Right atrium auricular region (tissue), 2 donors: Measurements from ENCODE around the gene PTBP2. TPM values are rescaled to one million over a fixed set of nuclear protein-coding genes. Genes with fewer than 3 reads are reported as not detected.

ENCODE experiments used
- DNase-seq: peaks from one replicate; pipeline ENCODE4 v3.0.0-alpha.2; 2019; ENCODE audit warnings: low spot score
- H3K27ac ChIP-seq, 2 donors: fragments of 200-600 bp; sonication (generic); 1 replicate in 1 of 2; 2 replicates in 1 of 2; pipeline ENCODE4 v1.5.1; 2016 to 2019
- H3K27me3 ChIP-seq, 2 donors: fragments of 200-600 bp; sonication (generic); one replicate each; pipeline versions ENCODE4 v1.5.1 to v1.6.0; 2017 to 2019
- H3K36me3 ChIP-seq: fragments of 200-600 bp; sonication (generic); one replicate; pipeline ENCODE4 v1.5.1; 2016
- H3K4me1 ChIP-seq, 2 donors: fragments of 200-600 bp; sonication (generic); one replicate each; pipeline versions ENCODE4 v1.5.1 to v1.6.0; 2017 to 2019
- H3K4me3 ChIP-seq, 2 donors: fragments of 200-600 bp; sonication (generic); 1 replicate in 1 of 2; 2 replicates in 1 of 2; pipeline ENCODE4 v1.5.1; 2017 to 2019; ENCODE audit warnings: mild to moderate bottlenecking in 1 of 2, moderate library complexity in 1 of 2
- H3K9me3 ChIP-seq, 2 donors: fragments of 200-600 bp; sonication (generic); one replicate each; pipeline ENCODE4 v1.5.1; 2019
- CTCF ChIP-seq, 2 donors: fragments of 200-600 bp; sonication (generic); IDR thresholded peaks; one replicate each; pipeline ENCODE4 v1.5.1; 2019; ENCODE audit warnings: antibody characterized with exemption in 2 of 2
- total RNA-seq, 2 donors: library from RNA; depleted of rRNA; stranded (reverse); fragments of >200 nt; gene quantifications; one replicate each; pipeline ENCODE4 v1.1.0, GENCODE V29; 2016

PTBP2 gene
- total RNA-seq, 2 donors from 2014 or later: 15.9 to 21.9 TPM

- no peak for DNase-seq
- Histone ChIP-seq H3K4me3 (no peak overlapping the region), H3K9me3 (no peaks in the 10 kb centered on the region), H3K27me3 (no peaks in the 10 kb centered on the region), H3K27ac (no peak overlapping the region), H3K4me1 (no peaks in the 10 kb centered on the region), H3K36me3 (no peaks in the 10 kb centered on the region)
- no peak for TF ChIP-seq CTCF (IDR thresholded peaks at IDR 0.05)
Measured at GRCh38 chr1:96820671-96821070, 99.1 kb downstream of the PTBP2 start.

GRCh38 chr1:96825231-96825630 is 103.6 kb downstream of the PTBP2 start:
- DNase-seq: no peak
- no peak for TF ChIP-seq CTCF (IDR thresholded peaks at IDR 0.05)
- H3K4me3 ChIP-seq: no peak overlapping the region
- no peak overlapping the region for H3K27ac ChIP-seq
- no peaks in the 10 kb centered on the region for H3K27me3 ChIP-seq
- no peaks in the 10 kb centered on the region for H3K9me3 ChIP-seq
- H3K4me1 ChIP-seq: no peaks in the 10 kb centered on the region
- H3K36me3 ChIP-seq: no peaks in the 10 kb centered on the region

- Histone ChIP-seq H3K36me3 (no peaks in the 10 kb centered on the region), H3K27ac (no peak overlapping the region), H3K4me3 (no peak overlapping the region), H3K27me3 (no peaks in the 10 kb centered on the region), H3K4me1 (no peaks in the 10 kb centered on the region), H3K9me3 (no peaks in the 10 kb centered on the region)
- TF ChIP-seq CTCF (IDR thresholded peaks at IDR 0.05): no peak
- no peak for DNase-seq
Measured at GRCh38 chr1:96825950-96826576, 104.5 kb downstream of the PTBP2 start.

- no peak overlapping the region for H3K27ac ChIP-seq
- H3K4me1 ChIP-seq: no peaks in the 10 kb centered on the region
- no peaks in the 10 kb centered on the region for H3K36me3 ChIP-seq
- no peak overlapping the region for H3K4me3 ChIP-seq
- no peaks in the 10 kb centered on the region for H3K27me3 ChIP-seq
- DNase-seq: no peak
- H3K9me3 ChIP-seq: no peaks in the 10 kb centered on the region
- no peak for TF ChIP-seq CTCF (IDR thresholded peaks at IDR 0.05)
Measured at GRCh38 chr1:96833376-96833775, 111.8 kb downstream of the PTBP2 start.

GRCh38 chr1:96834986-96835385 is 113.4 kb downstream of the PTBP2 start:
- no peak for TF ChIP-seq CTCF (IDR thresholded peaks at IDR 0.05)
- H3K4me1 ChIP-seq: no peaks in the 10 kb centered on the region
- H3K27me3 ChIP-seq: no peaks in the 10 kb centered on the region
- no peak overlapping the region for H3K4me3 ChIP-seq
- H3K27ac ChIP-seq: no peak overlapping the region
- DNase-seq: no peak
- H3K9me3 ChIP-seq: no peaks in the 10 kb centered on the region
- no peaks in the 10 kb centered on the region for H3K36me3 ChIP-seq
